Keratinocyte (primary cell): ENCODE data around the gene TMEFF2. TPM values are rescaled to one million over a fixed set of nuclear protein-coding genes. Genes with fewer than 3 reads are reported as not detected.

ENCODE experiments used
- DNase-seq: peaks from one replicate; pipeline ENCODE4 v3.0.0-alpha.2; 2011; ENCODE audit warnings: low read depth, missing footprints, low spot score
- FAIRE-seq: peaks from 2 replicates; lab custom pipeline; 2011; peaks lifted over from hg19 to GRCh38; lab: Jason Lieb, UNC
- H2AFZ ChIP-seq: 2 replicates; pipeline ENCODE4 v1.6.0; 2012; ENCODE audit warnings: low read length, control low read depth, inconsistent platforms; ENCODE audit not compliant: control insufficient read depth
- H3K27ac ChIP-seq: 2 replicates; pipeline ENCODE4 v1.5.1; 2011; ENCODE audit warnings: low read length; ENCODE audit not compliant: control insufficient read depth, insufficient read depth
- H3K27me3 ChIP-seq: 3 replicates; pipeline ENCODE4 v1.6.0; 2011; ENCODE audit warnings: low read length; ENCODE audit not compliant: control insufficient read depth, insufficient read depth; ENCODE audit errors: extremely low read depth
- H3K36me3 ChIP-seq, 2 experiments: 2 replicates in 1 of 2; 3 replicates in 1 of 2; pipeline ENCODE4 v1.5.1; 2011; ENCODE audit warnings: low read length in 2 of 2, mild to moderate bottlenecking in 1 of 2; ENCODE audit not compliant: control insufficient read depth in 2 of 2, insufficient read depth in 2 of 2; ENCODE audit errors: extremely low read depth in 1 of 2
- H3K4me1 ChIP-seq: 3 replicates; pipeline ENCODE4 v1.5.1; 2011; ENCODE audit warnings: low read length; ENCODE audit not compliant: control insufficient read depth, insufficient read depth; ENCODE audit errors: extremely low read depth
- H3K4me2 ChIP-seq: 3 replicates; pipeline ENCODE4 v1.6.0; 2011; ENCODE audit warnings: low read depth, low read length; ENCODE audit not compliant: control insufficient read depth, insufficient read depth; ENCODE audit errors: extremely low read depth
- H3K4me3 ChIP-seq, 3 experiments: fragments of 200-600 bp in 1 of 3; sonication (generic) in 1 of 3; 2 replicates in 2 of 3; 3 replicates in 1 of 3; pipeline ENCODE4 v1.5.1; 2011 to 2016; ENCODE audit warnings: low read length in 3 of 3, mild to moderate bottlenecking in 3 of 3, control low read depth in 2 of 3, inconsistent platforms in 1 of 3, low read depth in 1 of 3, mixed read lengths in 1 of 3, mixed run types in 1 of 3, moderate library complexity in 1 of 3; ENCODE audit not compliant: control insufficient read depth in 2 of 3, insufficient read depth in 2 of 3; ENCODE audit errors: extremely low read depth in 1 of 3
- H3K79me2 ChIP-seq: 2 replicates; pipeline ENCODE4 v1.6.0; 2012; ENCODE audit warnings: low read length; ENCODE audit not compliant: control insufficient read depth, insufficient read depth
- H3K9ac ChIP-seq: 3 replicates; pipeline ENCODE4 v1.6.0; 2011; ENCODE audit warnings: low read length; ENCODE audit not compliant: control insufficient read depth, insufficient read depth; ENCODE audit errors: extremely low read depth
- H3K9me1 ChIP-seq: 3 replicates; pipeline ENCODE4 v1.6.0; 2011; ENCODE audit warnings: low read length; ENCODE audit not compliant: control insufficient read depth, insufficient read depth; ENCODE audit errors: extremely low read depth
- H3K9me3 ChIP-seq: 2 replicates; pipeline ENCODE4 v1.5.1; 2012; ENCODE audit warnings: low read depth, low read length; ENCODE audit not compliant: control insufficient read depth
- H4K20me1 ChIP-seq: 3 replicates; pipeline ENCODE4 v1.6.0; 2011; ENCODE audit warnings: low read length; ENCODE audit not compliant: control insufficient read depth, insufficient read depth; ENCODE audit errors: extremely low read depth
- EZH2 ChIP-seq: IDR thresholded peaks from one replicate; pipeline ENCODE4 v1.6.1; 2012; ENCODE audit warnings: inconsistent platforms, mild to moderate bottlenecking, low read length, moderate library complexity
- dilution Hi-C: fragments of 300-500 bp; cut with MboI; formaldehyde crosslinking; loops from one replicate; pipeline ENCODE4 v1.7.0; 2020; ENCODE audit warnings: low sequenced_read_pairs; ENCODE audit not compliant: extremely low pct_ligation_motif_present
- polyA plus RNA-seq, 5 experiments: library from polyadenylated mRNA; depleted of rRNA in 3 of 5; stranded (reverse) in 3 of 5; stranded (forward) in 1 of 5; unstranded in 1 of 5; fragments of >200 nt; gene quantifications; 1 replicate in 1 of 5; 2 replicates in 3 of 5; 3 replicates in 1 of 5; pipeline versions ENCODE4 v1.2.1 to v1.2.3, GENCODE V29; 2011 to 2012; ENCODE audit warnings: missing spikeins in 2 of 5, low read depth in 1 of 5, low replicate concordance in 1 of 5
- TF ChIP-seq, protein P1 (sequence below), 3 experiments: IDR thresholded peaks in 1 of 3; conservative IDR thresholded peaks in 1 of 3; optimal IDR thresholded peaks in 1 of 3; 2 replicates in 2 of 3; 3 replicates in 1 of 3; pipeline versions ENCODE3 to v1.5.1; 2011; ENCODE audit warnings: low read length in 3 of 3, mild to moderate bottlenecking in 3 of 3, moderate library complexity in 2 of 3, control low read depth in 1 of 3, inconsistent platforms in 1 of 3; ENCODE audit not compliant: insufficient read depth in 2 of 3; ENCODE audit errors: extremely low read depth in 1 of 3

Gene TMEFF2
- polyA plus RNA-seq, 1 donor (not counting 4 experiments of a cell fraction or from before 2014, with no cell fraction given), result not detected

DNA sequence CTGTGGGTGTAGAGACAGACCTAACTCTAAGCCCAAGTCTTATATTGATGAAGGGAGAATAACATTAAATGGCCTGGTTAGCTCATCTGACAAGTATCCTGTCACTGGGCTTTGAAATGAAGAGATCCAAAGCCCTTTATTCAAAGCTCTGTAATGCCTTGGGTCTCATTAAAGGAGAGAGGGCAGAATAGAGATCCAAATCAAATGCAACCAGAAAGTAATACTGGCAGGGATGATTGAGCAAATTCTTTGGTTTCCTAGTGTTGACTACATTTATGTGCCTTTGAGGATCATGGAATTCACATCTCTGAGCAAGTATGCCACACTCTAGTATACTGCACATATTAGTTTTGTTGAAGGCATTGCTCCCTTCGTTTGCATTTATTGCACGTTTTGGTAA is 200.0 kb downstream of the TMEFF2 start:
- DNase-seq, result no peak
- H3K9ac ChIP-seq, result no peak overlapping the region
- no peaks in the 10 kb centered on the region for H3K9me3 ChIP-seq
- no peaks in the 10 kb centered on the region for H3K79me2 ChIP-seq
- H4K20me1 ChIP-seq, result no peaks in the 10 kb centered on the region
- H3K4me2 ChIP-seq, result no peak overlapping the region
- H3K9me1 ChIP-seq, result no peaks in the 10 kb centered on the region
- H2AFZ ChIP-seq, result no peak overlapping the region
- no peak overlapping the region for H3K27ac ChIP-seq
- TF ChIP-seq, protein P1, sequence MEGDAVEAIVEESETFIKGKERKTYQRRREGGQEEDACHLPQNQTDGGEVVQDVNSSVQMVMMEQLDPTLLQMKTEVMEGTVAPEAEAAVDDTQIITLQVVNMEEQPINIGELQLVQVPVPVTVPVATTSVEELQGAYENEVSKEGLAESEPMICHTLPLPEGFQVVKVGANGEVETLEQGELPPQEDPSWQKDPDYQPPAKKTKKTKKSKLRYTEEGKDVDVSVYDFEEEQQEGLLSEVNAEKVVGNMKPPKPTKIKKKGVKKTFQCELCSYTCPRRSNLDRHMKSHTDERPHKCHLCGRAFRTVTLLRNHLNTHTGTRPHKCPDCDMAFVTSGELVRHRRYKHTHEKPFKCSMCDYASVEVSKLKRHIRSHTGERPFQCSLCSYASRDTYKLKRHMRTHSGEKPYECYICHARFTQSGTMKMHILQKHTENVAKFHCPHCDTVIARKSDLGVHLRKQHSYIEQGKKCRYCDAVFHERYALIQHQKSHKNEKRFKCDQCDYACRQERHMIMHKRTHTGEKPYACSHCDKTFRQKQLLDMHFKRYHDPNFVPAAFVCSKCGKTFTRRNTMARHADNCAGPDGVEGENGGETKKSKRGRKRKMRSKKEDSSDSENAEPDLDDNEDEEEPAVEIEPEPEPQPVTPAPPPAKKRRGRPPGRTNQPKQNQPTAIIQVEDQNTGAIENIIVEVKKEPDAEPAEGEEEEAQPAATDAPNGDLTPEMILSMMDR (optimal IDR thresholded peaks at IDR 0.05 in 1 of 3, IDR thresholded peaks at IDR 0.05 in 1 of 3, conservative IDR thresholded peaks at IDR 0.05 in 1 of 3; ENCODE audit: extremely low read depth in 1 of 3, insufficient read depth in 2 of 3, low read length in 3 of 3), result no peak
- no peak for TF ChIP-seq EZH2
- no peak overlapping the region for H3K4me3 ChIP-seq
- H3K4me1 ChIP-seq, result no peaks in the 10 kb centered on the region
- dilution Hi-C loops, result no loop called here
- no peak for FAIRE-seq
- H3K36me3 ChIP-seq, result no peaks in the 10 kb centered on the region
- no peaks in the 10 kb centered on the region for H3K27me3 ChIP-seq

DNA sequence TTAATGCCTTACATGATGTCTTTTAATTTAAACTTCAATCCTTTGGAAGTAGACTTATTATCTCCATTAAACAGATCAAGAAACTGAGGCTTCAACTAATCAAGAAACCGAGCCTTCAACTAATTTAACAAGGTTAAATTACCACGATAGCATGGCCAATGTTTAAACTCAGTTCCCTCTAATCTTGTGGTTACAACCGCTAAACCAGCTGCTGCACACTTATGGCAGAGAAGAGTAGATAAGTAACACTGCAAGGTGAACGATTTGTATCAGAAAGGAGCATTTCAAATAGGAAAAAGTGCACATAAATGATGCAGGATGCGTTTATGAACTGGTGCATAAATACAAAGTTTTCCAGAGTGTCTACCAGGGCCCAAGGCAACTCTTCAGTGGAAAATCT is 203.3 kb downstream of the TMEFF2 start:
- Histone ChIP-seq H3K9ac (no peak overlapping the region), H3K9me1 (no peaks in the 10 kb centered on the region), H3K36me3 (no peaks in the 10 kb centered on the region), H3K4me1 (no peaks in the 10 kb centered on the region), H4K20me1 (no peaks in the 10 kb centered on the region), H3K27me3 (no peaks in the 10 kb centered on the region), H3K4me3 (no peak overlapping the region), H3K79me2 (no peaks in the 10 kb centered on the region), H2AFZ (no peak overlapping the region), H3K4me2 (no peak overlapping the region), H3K27ac (no peak overlapping the region), H3K9me3 (no peaks in the 10 kb centered on the region)
- no peak for FAIRE-seq
- TF ChIP-seq, protein P1 (optimal IDR thresholded peaks at IDR 0.05 in 1 of 3, IDR thresholded peaks at IDR 0.05 in 1 of 3, conservative IDR thresholded peaks at IDR 0.05 in 1 of 3; ENCODE audit: extremely low read depth in 1 of 3, insufficient read depth in 2 of 3, low read length in 3 of 3), result no peak
- no peak for TF ChIP-seq EZH2
- dilution Hi-C loops, result no loop called here
- DNase-seq, result no peak
